Head of caudate nucleus (tissue), 42 donors: ENCODE results near the gene KIAA0930.

ENCODE experiments used
- DNase-seq, 42 donors: peaks; one replicate each; pipeline versions ENCODE4 v3.0.0 to v3.0.0-alpha.2; 2020 to 2021; ENCODE audit warnings: mixed read lengths in 7 of 42
- intact Hi-C: fragments of 100-400 bp; cut with DNase I; formaldehyde crosslinking; loops from one replicate; pipeline ENCODE4 v1.15.0; 2022

The KIAA0930 gene

GRCh38 chr22:45164270-45165088 is 76.2 kb downstream of the KIAA0930 start:
- peak in 27 of 42 donors; percentile 10 to 58 (median 29) for DNase-seq
- intact Hi-C loops: no loop called here

- intact Hi-C loops: no loop called here
- peak; percentile 73 to 97 (median 92) for DNase-seq
These were observed 77.0 kb downstream of the KIAA0930 start, which contains the start of gene NUP50 for GRCh38 chr22:45163451-45164269. NUP50 (plus strand) TSS chr22:45163925; CDS start chr22:45168178, 4,253 bp downstream.

DNA sequence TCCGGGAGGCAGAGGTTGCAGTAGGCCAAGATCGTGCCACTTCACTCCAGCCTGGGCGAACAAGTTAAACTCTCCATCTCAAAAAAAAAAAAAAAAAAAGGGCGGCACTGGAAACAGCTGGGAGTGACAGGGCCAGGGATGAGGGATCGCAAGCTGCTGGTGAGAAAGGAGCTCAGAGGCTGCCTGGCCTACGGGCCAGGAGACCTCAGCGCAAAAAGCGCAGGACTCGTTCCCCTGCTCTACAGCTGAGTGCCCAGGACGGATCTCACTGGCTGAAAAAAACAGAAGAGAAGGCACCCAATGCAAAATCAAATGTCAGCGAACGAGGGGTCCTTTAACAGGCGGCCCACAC is 77.6 kb downstream of the KIAA0930 start:
- intact Hi-C loops: no loop called here
- DNase-seq: peak in 3 of 42 donors; percentile 15 to 25 (median 20)

DNA sequence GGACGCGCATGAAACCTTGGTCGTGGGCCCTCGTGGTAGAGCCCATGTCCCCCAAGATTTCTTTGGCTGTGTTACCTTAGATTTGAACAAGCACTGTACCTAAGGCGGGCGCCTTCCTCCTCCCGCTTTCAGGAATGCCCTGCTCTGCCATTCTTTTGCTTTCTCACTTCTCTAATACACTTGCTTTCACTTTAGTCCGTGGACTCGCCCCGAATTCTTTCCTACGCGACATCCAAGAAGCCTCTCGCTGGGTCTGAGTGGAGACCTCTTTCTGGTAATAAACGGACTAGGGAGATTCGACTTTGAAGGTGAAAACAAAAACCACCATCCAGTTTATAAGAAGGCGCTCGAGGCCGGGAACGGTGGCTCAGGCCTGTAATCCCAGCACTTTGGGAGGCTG is 78.2 kb downstream of the KIAA0930 start:
- no peak for DNase-seq
- intact Hi-C loops: no loop called here

DNA sequence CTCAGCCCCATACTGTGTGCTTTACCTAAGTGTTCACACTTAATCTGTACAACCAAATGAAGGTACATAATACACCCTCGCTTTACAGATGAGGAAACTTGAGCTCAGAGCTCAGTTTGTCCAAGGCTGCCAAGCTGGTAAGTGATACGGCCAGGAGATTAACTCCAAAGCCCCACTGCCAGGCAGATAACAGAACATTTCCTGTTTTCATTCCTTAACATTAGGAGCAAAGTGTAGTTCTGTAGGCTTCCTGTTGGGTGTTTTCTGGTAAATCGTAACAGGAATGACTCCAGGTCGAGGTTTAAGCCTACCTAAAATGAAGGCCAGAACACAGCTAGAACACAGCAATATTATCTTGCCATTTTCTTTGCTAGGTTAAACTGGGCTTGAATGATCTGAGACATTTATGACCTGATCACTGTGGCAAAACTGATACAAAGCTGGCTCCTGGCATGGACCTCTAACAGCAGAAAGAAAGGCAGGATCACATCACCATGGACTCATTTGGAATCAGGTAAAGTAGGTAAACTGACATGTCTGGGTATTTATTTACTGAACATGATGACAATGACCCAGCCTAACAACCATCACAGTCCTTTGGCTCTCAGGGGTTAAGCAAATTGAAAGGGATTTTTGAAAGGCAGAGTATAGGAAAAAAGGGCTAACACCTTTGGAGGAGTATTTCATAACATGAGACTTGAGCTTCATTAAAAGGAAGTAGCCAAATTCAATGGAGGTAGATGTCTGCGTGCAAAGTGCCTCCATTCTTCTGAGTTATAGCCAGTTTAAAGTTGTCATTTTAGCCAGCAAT is 80.8 kb downstream of the KIAA0930 start:
- intact Hi-C loops: no loop called here
- no peak for DNase-seq

DNA sequence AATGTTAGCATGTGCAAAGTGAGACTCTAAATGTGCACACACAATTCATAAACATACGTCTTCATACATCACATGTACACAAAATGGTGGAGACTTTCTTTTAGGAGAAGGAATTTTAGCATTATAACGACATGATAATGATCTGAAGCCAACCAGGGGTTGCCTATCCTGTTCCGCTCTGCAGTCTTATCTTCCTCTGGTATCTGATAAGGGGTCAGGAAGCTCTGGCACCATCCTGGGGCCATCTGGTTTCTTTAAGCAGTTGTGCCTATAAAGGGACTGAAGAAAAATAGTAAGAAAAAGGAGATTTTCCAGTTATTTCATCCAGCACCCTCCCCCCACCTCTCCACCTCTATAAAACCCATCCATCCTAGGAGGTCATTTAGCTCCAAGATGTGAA is 82.8 kb downstream of the KIAA0930 start:
- intact Hi-C loops: no loop called here
- DNase-seq: no peak

DNA sequence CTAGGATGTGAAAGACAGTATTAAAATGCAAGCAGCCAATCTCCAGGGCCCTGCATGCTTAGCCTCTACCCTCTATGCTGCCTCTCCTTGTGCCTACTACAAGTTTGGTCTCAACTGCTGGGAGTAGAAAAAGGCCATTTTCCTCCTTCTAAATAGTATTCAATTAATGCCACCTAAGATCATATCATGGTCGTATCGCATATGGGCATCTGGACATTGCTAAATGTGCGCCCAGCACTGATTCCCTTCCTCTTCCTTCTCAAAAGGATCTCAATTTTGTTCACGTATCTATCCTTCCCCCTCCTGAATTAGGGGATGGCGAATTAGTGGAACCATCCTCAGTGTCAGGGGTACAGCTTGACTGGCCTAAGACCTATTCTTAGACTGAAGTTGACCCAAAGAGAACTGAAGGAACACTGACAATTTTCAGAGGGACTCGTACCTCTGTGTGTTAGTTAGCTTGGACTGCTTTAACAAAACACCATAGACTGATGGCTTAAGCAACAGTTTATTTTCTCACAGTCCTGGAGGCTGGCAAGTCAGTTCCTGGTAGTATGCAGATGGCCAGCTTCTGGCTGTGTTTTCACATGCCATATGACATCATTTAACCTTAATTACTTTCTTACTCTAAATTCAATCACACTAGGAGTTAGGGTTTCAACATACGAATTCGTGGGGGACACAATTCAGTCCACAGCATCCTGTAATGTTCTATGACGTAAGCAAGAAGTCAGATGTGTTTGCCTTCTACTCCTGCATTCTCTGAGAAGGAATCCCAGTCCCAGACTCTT is 85.4 kb downstream of the KIAA0930 start:
- intact Hi-C loops: no loop called here
- DNase-seq: no peak

- intact Hi-C loops: no loop called here
These were observed 86.3 kb downstream of the KIAA0930 start for GRCh38 chr22:45154383-45154782.

DNA sequence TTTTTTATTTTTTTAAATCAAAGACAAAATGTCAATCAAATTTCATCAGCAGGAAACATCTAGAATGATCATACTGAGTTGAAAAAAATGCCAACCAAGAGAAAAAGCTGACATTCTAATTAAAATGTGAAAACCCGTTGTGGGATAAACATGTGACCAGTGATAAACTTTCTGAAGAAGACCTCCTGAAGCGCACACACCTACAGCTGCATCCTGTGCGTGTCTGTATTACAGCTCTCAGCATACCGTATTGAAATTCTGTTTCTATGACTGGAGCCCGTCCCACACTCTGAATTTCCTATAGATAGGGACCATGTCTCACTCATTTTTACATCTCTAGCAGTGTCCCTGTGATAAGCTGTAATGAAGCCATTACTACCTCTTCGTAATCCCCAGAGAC is 89.2 kb downstream of the KIAA0930 start:
- no peak for DNase-seq
- intact Hi-C loops: no loop called here

More at GRCh38 chr22:45154383-45154782, 86.3 kb downstream of the KIAA0930 start:
- no peak for DNase-seq

GRCh38 chr22:45150139-45150538 is 90.6 kb downstream of the KIAA0930 start:
- no peak for DNase-seq
- intact Hi-C loops: no loop called here

- DNase-seq: no peak
These were observed 91.0 kb downstream of the KIAA0930 start for GRCh38 chr22:45149671-45150070.

GRCh38 chr22:45144916-45145315 is 95.8 kb downstream of the KIAA0930 start:
- no peak for DNase-seq
- intact Hi-C loops: no loop called here

More at GRCh38 chr22:45149671-45150070, 91.0 kb downstream of the KIAA0930 start:
- intact Hi-C loops: no loop called here

DNA sequence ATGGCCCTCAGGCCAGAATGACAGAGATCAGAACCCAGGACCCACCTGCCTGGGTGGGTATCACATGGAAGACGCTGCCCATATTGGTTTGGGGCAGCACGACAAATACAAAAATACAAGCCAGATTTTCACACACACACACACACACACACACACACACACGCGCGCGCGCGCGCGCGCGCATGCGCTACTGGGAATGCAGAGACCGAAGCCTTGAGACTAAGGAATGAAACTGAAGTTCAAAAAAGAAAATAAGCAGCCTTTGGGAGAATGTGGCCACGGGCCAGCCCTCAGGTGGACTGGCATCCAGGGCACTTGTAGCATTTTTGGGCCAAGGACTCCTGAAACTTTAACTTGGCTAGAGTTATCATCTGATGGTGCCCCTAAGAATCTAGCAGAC is 98.3 kb downstream of the KIAA0930 start:
- intact Hi-C loops: no loop called here
- no peak for DNase-seq
